GM23338 (cell line): ENCODE measurements around the gene MYL12B. TPM values are rescaled to one million over a fixed set of nuclear protein-coding genes. Genes with fewer than 3 reads are reported as not detected.
A peak's percentile ranks its signal among the peaks of the same experiment; 100 is the strongest.

Experiments
- ATAC-seq: fragments of 200-7000 bp; cut with Tn5 transposase; 3 replicates; pipeline ENCODE4 v1.9.1; 2020
- DNase-seq: peaks from one replicate; pipeline ENCODE4 v3.0.0-alpha.2; 2015; ENCODE audit warnings: low spot score
- H2AFZ ChIP-seq: fragments of 200-600 bp; sonication (generic); 2 replicates; pipeline ENCODE4 v1.8.0; 2016; ENCODE audit warnings: antibody characterized with exemption, mild to moderate bottlenecking, moderate library complexity
- H3F3A ChIP-seq: fragments of 200-600 bp; sonication (generic); replicated peaks from 2 replicates; pipeline ENCODE4 v1.8.0; 2017; ENCODE audit warnings: antibody characterized with exemption, mixed run types, low read depth
- H3K27ac ChIP-seq: fragments of 200-600 bp; sonication (generic); 2 replicates; pipeline ENCODE4 v1.6.1; 2016; ENCODE audit warnings: low read depth
- H3K27me3 ChIP-seq: fragments of 200-600 bp; sonication (generic); 2 replicates; pipeline ENCODE4 v1.8.0; 2016; ENCODE audit warnings: mild to moderate bottlenecking, mixed run types, moderate library complexity; ENCODE audit not compliant: insufficient read depth
- H3K36me3 ChIP-seq: fragments of 200-600 bp; sonication (generic); 2 replicates; pipeline ENCODE4 v1.8.0; 2016; ENCODE audit warnings: mild to moderate bottlenecking; ENCODE audit not compliant: insufficient read depth
- H3K4me1 ChIP-seq: fragments of 200-600 bp; sonication (generic); 2 replicates; pipeline ENCODE4 v1.8.0; 2016; ENCODE audit warnings: mild to moderate bottlenecking, moderate library complexity; ENCODE audit not compliant: insufficient read depth
- H3K4me2 ChIP-seq: fragments of 200-600 bp; sonication (generic); 2 replicates; pipeline ENCODE4 v1.7.1; 2017; ENCODE audit warnings: mixed run types
- H3K4me3 ChIP-seq: fragments of 200-600 bp; sonication (generic); 2 replicates; pipeline ENCODE4 v1.6.1; 2016; ENCODE audit warnings: mixed run types
- H3K79me2 ChIP-seq: fragments of 200-600 bp; sonication (generic); replicated peaks from 2 replicates; pipeline ENCODE4 v1.8.0; 2017; ENCODE audit warnings: mild to moderate bottlenecking; ENCODE audit not compliant: insufficient read depth
- H3K9me2 ChIP-seq: fragments of 200-600 bp; sonication (generic); 2 replicates; pipeline ENCODE4 v1.8.0; 2017; ENCODE audit not compliant: insufficient read depth
- H4K20me1 ChIP-seq: fragments of 200-600 bp; sonication (generic); replicated peaks from 2 replicates; pipeline ENCODE4 v1.8.0; 2017; ENCODE audit warnings: mild to moderate bottlenecking; ENCODE audit not compliant: insufficient read depth
- H3K27ac Mint-ChIP-seq: 2 replicates; pipeline ENCODE4 v1.8.0; 2020; ENCODE audit warnings: inconsistent platforms, mild to moderate bottlenecking, moderate library complexity, mixed read lengths
- H3K27me3 Mint-ChIP-seq: 3 replicates; pipeline ENCODE4 v1.8.0; 2022; ENCODE audit warnings: low read depth, mild to moderate bottlenecking, moderate library complexity, mixed read lengths, inconsistent platforms; ENCODE audit not compliant: insufficient read depth, poor library complexity
- H3K36me3 Mint-ChIP-seq: 3 replicates; pipeline ENCODE4 v1.8.0; 2021; ENCODE audit warnings: low read depth, mild to moderate bottlenecking, inconsistent platforms, moderate library complexity, mixed read lengths
- H3K4me1 Mint-ChIP-seq: 3 replicates; pipeline ENCODE4 v1.8.0; 2020; ENCODE audit warnings: mild to moderate bottlenecking, inconsistent platforms, mixed read lengths
- H3K4me3 Mint-ChIP-seq: 3 replicates; pipeline ENCODE4 v1.8.0; 2021; ENCODE audit warnings: moderate library complexity, mild to moderate bottlenecking, inconsistent platforms, mixed read lengths
- H3K9me3 Mint-ChIP-seq: 3 replicates; pipeline ENCODE4 v1.8.0; 2020; ENCODE audit warnings: moderate library complexity, mild to moderate bottlenecking, inconsistent platforms, mixed read lengths
- EZH2 ChIP-seq: fragments of 200-600 bp; sonication (generic); IDR thresholded peaks from one replicate; pipeline ENCODE4 v1.8.0; 2017; ENCODE audit warnings: antibody characterized with exemption, mild to moderate bottlenecking, low read depth; ENCODE audit not compliant: unreplicated experiment
- EZH2phosphoT487 ChIP-seq: fragments of 200-600 bp; sonication (generic); IDR thresholded peaks from one replicate; pipeline ENCODE4 v1.8.1; 2018; ENCODE audit warnings: antibody characterized with exemption; ENCODE audit not compliant: unreplicated experiment
- JUNB ChIP-seq: IDR thresholded peaks from one replicate; pipeline ENCODE4 v1.6.1; 2016; ENCODE audit warnings: antibody characterized with exemption; ENCODE audit not compliant: unreplicated experiment
- NANOG ChIP-seq: IDR thresholded peaks from 2 replicates; pipeline ENCODE4 v1.6.1; 2016; ENCODE audit warnings: antibody characterized with exemption, borderline replicate concordance
- POLR2AphosphoS5 ChIP-seq: IDR thresholded peaks from 2 replicates; pipeline ENCODE4 v1.6.1; 2016; ENCODE audit warnings: antibody characterized with exemption, low read depth
- STAT1 ChIP-seq: IDR thresholded peaks from one replicate; pipeline ENCODE4 v1.6.1; 2016; ENCODE audit warnings: antibody characterized with exemption; ENCODE audit not compliant: unreplicated experiment
- ZNF114 ChIP-seq: fragments of 250-450 bp; sonication (Bioruptor Pico); IDR thresholded peaks from 2 replicates; pipeline ENCODE4 v1.5.0; 2020; ENCODE audit warnings: mild to moderate bottlenecking, moderate library complexity
- ZNF331 ChIP-seq: fragments of 250-450 bp; sonication (Bioruptor Pico); IDR thresholded peaks from 2 replicates; pipeline ENCODE4 v1.5.0; 2020; ENCODE audit warnings: low read depth, mild to moderate bottlenecking, moderate library complexity
- polyA plus RNA-seq: library from polyadenylated mRNA; unstranded; fragments of >200 nt; fragmentation: Nextera tagmentation; extraction: Ambion mirVana; gene quantifications from 2 replicates; pipeline ENCODE4 v1.2.1, GENCODE V29; 2016
- total RNA-seq: library from RNA; depleted of rRNA; stranded (reverse); fragments of >200 nt; shearing (Covaris generic); gene quantifications from 2 replicates; pipeline ENCODE4 v1.2.3, GENCODE V29; 2014
- TF ChIP-seq, protein P1 (sequence below): IDR thresholded peaks from 2 replicates; pipeline ENCODE4 v1.6.1; 2016; ENCODE audit warnings: antibody characterized with exemption
- TF ChIP-seq, protein P2 (sequence below): IDR thresholded peaks from one replicate; pipeline ENCODE4 v1.6.1; 2018; ENCODE audit warnings: antibody characterized with exemption; ENCODE audit not compliant: unreplicated experiment
- TF ChIP-seq, protein P3 (sequence below), 2 experiments: fragments of 200-600 bp in 1 of 2; sonication (generic) in 1 of 2; conservative IDR thresholded peaks; 2 replicates each; pipeline versions ENCODE4 v1.5.1 to v1.6.1; 2016 to 2017; ENCODE audit warnings: antibody characterized with exemption in 2 of 2, low read depth in 2 of 2, mild to moderate bottlenecking in 2 of 2, moderate library complexity in 1 of 2
- TF ChIP-seq, protein P4 (sequence below): fragments of 250-450 bp; sonication (Bioruptor Pico); IDR thresholded peaks from 2 replicates; pipeline ENCODE4 v1.5.0; 2020; ENCODE audit warnings: mild to moderate bottlenecking, moderate library complexity

MYL12B gene
- total and polyA plus RNA-seq, 2 experiments from 2014 or later, result 165 to 330 TPM

DNA sequence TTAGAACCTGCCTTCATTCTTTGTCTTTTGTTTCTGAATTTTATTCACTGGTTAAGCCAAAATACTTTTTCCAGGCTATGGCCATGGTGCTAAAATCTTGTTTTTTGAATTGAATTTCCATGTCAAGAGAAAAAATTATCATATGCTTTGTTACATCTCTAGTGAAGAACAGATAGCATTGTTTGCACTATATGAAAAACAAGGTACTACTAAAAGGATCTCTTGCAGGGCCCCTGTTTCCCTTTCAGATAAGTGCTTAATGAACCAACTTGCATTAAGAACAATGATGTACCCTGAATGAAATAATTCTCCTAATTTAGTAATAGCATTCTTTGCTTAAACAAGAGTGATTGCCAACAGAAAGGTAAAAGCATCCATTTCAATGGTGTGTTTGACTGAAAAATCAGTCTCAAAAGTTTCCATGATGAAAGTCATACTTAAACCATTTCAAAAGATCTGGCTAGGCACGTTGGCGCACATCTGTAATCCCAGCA is 4.3 kb upstream of the MYL12B start:
- Histone ChIP-seq H3K4me2 (no peak overlapping the region), H4K20me1 (peaks cover 2% of the 10 kb centered on the region; the same call in 1 of the 2 replicates), H3K4me3 (no peak overlapping the region), H3F3A (no peaks in the 10 kb centered on the region), H3K4me1 (peaks cover 6% of the 10 kb centered on the region), H2AFZ (no peak overlapping the region), H3K27ac (peak overlapping the region; percentile 66; the same call in 1 of the 2 replicates), H3K79me2 (peaks cover 15% of the 10 kb centered on the region), H3K27me3 (no peaks in the 10 kb centered on the region), H3K36me3 (peaks cover 27% of the 10 kb centered on the region), H3K9me2 (no peaks in the 10 kb centered on the region)
- no peak for DNase-seq
- ATAC-seq, result no peak
- peaks cover 3% of the 10 kb centered on the region for H3K27me3 Mint-ChIP-seq
- no peaks in the 10 kb centered on the region for H3K9me3 Mint-ChIP-seq
- TF ChIP-seq EZH2, result no peak
- TF ChIP-seq STAT1, result no peak
- TF ChIP-seq, protein P1, sequence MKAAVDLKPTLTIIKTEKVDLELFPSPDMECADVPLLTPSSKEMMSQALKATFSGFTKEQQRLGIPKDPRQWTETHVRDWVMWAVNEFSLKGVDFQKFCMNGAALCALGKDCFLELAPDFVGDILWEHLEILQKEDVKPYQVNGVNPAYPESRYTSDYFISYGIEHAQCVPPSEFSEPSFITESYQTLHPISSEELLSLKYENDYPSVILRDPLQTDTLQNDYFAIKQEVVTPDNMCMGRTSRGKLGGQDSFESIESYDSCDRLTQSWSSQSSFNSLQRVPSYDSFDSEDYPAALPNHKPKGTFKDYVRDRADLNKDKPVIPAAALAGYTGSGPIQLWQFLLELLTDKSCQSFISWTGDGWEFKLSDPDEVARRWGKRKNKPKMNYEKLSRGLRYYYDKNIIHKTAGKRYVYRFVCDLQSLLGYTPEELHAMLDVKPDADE, result no peak
- TF ChIP-seq POLR2AphosphoS5, result no peak
- TF ChIP-seq, protein P2, sequence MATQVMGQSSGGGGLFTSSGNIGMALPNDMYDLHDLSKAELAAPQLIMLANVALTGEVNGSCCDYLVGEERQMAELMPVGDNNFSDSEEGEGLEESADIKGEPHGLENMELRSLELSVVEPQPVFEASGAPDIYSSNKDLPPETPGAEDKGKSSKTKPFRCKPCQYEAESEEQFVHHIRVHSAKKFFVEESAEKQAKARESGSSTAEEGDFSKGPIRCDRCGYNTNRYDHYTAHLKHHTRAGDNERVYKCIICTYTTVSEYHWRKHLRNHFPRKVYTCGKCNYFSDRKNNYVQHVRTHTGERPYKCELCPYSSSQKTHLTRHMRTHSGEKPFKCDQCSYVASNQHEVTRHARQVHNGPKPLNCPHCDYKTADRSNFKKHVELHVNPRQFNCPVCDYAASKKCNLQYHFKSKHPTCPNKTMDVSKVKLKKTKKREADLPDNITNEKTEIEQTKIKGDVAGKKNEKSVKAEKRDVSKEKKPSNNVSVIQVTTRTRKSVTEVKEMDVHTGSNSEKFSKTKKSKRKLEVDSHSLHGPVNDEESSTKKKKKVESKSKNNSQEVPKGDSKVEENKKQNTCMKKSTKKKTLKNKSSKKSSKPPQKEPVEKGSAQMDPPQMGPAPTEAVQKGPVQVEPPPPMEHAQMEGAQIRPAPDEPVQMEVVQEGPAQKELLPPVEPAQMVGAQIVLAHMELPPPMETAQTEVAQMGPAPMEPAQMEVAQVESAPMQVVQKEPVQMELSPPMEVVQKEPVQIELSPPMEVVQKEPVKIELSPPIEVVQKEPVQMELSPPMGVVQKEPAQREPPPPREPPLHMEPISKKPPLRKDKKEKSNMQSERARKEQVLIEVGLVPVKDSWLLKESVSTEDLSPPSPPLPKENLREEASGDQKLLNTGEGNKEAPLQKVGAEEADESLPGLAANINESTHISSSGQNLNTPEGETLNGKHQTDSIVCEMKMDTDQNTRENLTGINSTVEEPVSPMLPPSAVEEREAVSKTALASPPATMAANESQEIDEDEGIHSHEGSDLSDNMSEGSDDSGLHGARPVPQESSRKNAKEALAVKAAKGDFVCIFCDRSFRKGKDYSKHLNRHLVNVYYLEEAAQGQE, result no peak
- no peak for TF ChIP-seq ZNF331 (CRISPR knock-in tag)
- TF ChIP-seq, protein P3, sequence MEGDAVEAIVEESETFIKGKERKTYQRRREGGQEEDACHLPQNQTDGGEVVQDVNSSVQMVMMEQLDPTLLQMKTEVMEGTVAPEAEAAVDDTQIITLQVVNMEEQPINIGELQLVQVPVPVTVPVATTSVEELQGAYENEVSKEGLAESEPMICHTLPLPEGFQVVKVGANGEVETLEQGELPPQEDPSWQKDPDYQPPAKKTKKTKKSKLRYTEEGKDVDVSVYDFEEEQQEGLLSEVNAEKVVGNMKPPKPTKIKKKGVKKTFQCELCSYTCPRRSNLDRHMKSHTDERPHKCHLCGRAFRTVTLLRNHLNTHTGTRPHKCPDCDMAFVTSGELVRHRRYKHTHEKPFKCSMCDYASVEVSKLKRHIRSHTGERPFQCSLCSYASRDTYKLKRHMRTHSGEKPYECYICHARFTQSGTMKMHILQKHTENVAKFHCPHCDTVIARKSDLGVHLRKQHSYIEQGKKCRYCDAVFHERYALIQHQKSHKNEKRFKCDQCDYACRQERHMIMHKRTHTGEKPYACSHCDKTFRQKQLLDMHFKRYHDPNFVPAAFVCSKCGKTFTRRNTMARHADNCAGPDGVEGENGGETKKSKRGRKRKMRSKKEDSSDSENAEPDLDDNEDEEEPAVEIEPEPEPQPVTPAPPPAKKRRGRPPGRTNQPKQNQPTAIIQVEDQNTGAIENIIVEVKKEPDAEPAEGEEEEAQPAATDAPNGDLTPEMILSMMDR (conservative IDR thresholded peaks at IDR 0.05; ENCODE audit: low read depth in 2 of 2), result no peak
- TF ChIP-seq NANOG, result no peak
- TF ChIP-seq, protein P4, sequence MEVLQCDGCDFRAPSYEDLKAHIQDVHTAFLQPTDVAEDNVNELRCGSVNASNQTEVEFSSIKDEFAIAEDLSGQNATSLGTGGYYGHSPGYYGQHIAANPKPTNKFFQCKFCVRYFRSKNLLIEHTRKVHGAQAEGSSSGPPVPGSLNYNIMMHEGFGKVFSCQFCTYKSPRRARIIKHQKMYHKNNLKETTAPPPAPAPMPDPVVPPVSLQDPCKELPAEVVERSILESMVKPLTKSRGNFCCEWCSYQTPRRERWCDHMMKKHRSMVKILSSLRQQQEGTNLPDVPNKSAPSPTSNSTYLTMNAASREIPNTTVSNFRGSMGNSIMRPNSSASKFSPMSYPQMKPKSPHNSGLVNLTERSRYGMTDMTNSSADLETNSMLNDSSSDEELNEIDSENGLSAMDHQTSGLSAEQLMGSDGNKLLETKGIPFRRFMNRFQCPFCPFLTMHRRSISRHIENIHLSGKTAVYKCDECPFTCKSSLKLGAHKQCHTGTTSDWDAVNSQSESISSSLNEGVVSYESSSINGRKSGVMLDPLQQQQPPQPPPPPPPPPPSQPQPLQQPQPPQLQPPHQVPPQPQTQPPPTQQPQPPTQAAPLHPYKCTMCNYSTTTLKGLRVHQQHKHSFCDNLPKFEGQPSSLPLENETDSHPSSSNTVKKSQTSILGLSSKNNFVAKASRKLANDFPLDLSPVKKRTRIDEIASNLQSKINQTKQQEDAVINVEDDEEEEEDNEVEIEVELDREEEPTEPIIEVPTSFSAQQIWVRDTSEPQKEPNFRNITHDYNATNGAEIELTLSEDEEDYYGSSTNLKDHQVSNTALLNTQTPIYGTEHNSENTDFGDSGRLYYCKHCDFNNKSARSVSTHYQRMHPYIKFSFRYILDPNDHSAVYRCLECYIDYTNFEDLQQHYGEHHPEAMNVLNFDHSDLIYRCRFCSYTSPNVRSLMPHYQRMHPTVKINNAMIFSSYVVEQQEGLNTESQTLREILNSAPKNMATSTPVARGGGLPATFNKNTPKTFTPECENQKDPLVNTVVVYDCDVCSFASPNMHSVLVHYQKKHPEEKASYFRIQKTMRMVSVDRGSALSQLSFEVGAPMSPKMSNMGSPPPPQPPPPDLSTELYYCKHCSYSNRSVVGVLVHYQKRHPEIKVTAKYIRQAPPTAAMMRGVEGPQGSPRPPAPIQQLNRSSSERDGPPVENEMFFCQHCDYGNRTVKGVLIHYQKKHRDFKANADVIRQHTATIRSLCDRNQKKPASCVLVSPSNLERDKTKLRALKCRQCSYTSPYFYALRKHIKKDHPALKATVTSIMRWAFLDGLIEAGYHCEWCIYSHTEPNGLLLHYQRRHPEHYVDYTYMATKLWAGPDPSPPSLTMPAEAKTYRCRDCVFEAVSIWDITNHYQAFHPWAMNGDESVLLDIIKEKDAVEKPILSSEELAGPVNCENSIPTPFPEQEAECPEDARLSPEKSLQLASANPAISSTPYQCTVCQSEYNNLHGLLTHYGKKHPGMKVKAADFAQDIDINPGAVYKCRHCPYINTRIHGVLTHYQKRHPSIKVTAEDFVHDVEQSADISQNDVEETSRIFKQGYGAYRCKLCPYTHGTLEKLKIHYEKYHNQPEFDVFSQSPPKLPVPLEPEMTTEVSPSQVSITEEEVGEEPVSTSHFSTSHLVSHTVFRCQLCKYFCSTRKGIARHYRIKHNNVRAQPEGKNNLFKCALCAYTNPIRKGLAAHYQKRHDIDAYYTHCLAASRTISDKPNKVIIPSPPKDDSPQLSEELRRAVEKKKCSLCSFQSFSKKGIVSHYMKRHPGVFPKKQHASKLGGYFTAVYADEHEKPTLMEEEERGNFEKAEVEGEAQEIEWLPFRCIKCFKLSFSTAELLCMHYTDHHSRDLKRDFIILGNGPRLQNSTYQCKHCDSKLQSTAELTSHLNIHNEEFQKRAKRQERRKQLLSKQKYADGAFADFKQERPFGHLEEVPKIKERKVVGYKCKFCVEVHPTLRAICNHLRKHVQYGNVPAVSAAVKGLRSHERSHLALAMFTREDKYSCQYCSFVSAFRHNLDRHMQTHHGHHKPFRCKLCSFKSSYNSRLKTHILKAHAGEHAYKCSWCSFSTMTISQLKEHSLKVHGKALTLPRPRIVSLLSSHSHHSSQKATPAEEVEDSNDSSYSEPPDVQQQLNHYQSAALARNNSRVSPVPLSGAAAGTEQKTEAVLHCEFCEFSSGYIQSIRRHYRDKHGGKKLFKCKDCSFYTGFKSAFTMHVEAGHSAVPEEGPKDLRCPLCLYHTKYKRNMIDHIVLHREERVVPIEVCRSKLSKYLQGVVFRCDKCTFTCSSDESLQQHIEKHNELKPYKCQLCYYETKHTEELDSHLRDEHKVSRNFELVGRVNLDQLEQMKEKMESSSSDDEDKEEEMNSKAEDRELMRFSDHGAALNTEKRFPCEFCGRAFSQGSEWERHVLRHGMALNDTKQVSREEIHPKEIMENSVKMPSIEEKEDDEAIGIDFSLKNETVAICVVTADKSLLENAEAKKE (CRISPR knock-in tag), result no peak
- TF ChIP-seq EZH2phosphoT487, result no peak
- TF ChIP-seq ZNF114 (CRISPR knock-in tag), result no peak
- no peak for TF ChIP-seq JUNB
- H3K4me3 Mint-ChIP-seq, result no peak overlapping the region
- peaks cover 55% of the 10 kb centered on the region for H3K36me3 Mint-ChIP-seq
- H3K27ac Mint-ChIP-seq, result peak overlapping the region; percentile 79; the same call in 1 of the 2 replicates
- H3K4me1 Mint-ChIP-seq, result peaks cover 26% of the 10 kb centered on the region
